SK-N-SH treated with all-trans-retinoic acid at 6 μM for 48 hours (cell line): ENCODE results near the gene C5AR1.

Source experiments
- ARNTL ChIP-seq: fragments of 450-650 bp; formaldehyde crosslinking; IDR thresholded peaks from 2 replicates; pipeline ENCODE4 v1.5.0; 2020; ENCODE audit warnings: low read depth, mild to moderate bottlenecking, moderate library complexity, borderline replicate concordance
- CSDC2 ChIP-seq: fragments of 250-450 bp; sonication (Bioruptor Pico); IDR thresholded peaks from 2 replicates; pipeline ENCODE4 v1.5.0; 2020; ENCODE audit warnings: mild to moderate bottlenecking, moderate library complexity
- ISL1 ChIP-seq: fragments of 250-450 bp; sonication (Bioruptor Pico); IDR thresholded peaks from 2 replicates; pipeline ENCODE4 v2.1.2; 2022; ENCODE audit warnings: mild to moderate bottlenecking, moderate library complexity
- POU6F1 ChIP-seq: fragments of 250-450 bp; sonication (Bioruptor Pico); IDR thresholded peaks from 2 replicates; pipeline ENCODE4 v1.8.0; 2021; ENCODE audit warnings: low read depth, mild to moderate bottlenecking, moderate library complexity, borderline replicate concordance
- PPARA ChIP-seq: fragments of 250-450 bp; sonication (Bioruptor Pico); IDR thresholded peaks from 2 replicates; pipeline ENCODE4 v1.5.0; 2020; ENCODE audit warnings: mild to moderate bottlenecking, borderline replicate concordance
- RARB ChIP-seq: fragments of 250-450 bp; sonication (Bioruptor Pico); IDR thresholded peaks from 2 replicates; pipeline ENCODE4 v1.8.0; 2021; ENCODE audit warnings: mild to moderate bottlenecking, moderate library complexity
- ZC3H10 ChIP-seq: fragments of 250-450 bp; sonication (Bioruptor Pico); IDR thresholded peaks from 2 replicates; pipeline ENCODE4 v1.5.1; 2021; ENCODE audit warnings: mild to moderate bottlenecking, moderate library complexity
- ZFP3 ChIP-seq: fragments of 250-450 bp; sonication (Bioruptor Pico); IDR thresholded peaks from 2 replicates; pipeline ENCODE4 v1.5.0; 2020; ENCODE audit warnings: mild to moderate bottlenecking, moderate library complexity
- ZNF565 ChIP-seq: fragments of 450-650 bp; formaldehyde crosslinking; conservative IDR thresholded peaks from 2 replicates; pipeline ENCODE4 v1.5.0; 2020; ENCODE audit warnings: low read depth, mild to moderate bottlenecking, moderate library complexity
- ZNF70 ChIP-seq: fragments of 450-650 bp; formaldehyde crosslinking; IDR thresholded peaks from 2 replicates; pipeline ENCODE4 v1.5.0; 2020; ENCODE audit warnings: mild to moderate bottlenecking, moderate library complexity
- TF ChIP-seq, protein P1 (sequence below): fragments of 250-450 bp; sonication (Bioruptor Pico); IDR thresholded peaks from 2 replicates; pipeline ENCODE4 v1.5.1; 2021; ENCODE audit warnings: mild to moderate bottlenecking, moderate library complexity
- TF ChIP-seq, protein P2 (sequence below): fragments of 250-450 bp; sonication (Bioruptor Pico); IDR thresholded peaks from 2 replicates; pipeline ENCODE4 v1.8.0; 2020; ENCODE audit warnings: mild to moderate bottlenecking, moderate library complexity, borderline replicate concordance

- TF ChIP-seq ARNTL (CRISPR knock-in tag) (no peak), ZC3H10 (no peak), ISL1 (no peak), ZNF565 (no peak), POU6F1 (CRISPR knock-in tag) (no peak), ZFP3 (CRISPR knock-in tag) (no peak), RARB (no peak), ZNF70 (CRISPR knock-in tag) (no peak), CSDC2 (CRISPR knock-in tag) (no peak), PPARA (CRISPR knock-in tag) (no peak)
- TF ChIP-seq, protein P1, sequence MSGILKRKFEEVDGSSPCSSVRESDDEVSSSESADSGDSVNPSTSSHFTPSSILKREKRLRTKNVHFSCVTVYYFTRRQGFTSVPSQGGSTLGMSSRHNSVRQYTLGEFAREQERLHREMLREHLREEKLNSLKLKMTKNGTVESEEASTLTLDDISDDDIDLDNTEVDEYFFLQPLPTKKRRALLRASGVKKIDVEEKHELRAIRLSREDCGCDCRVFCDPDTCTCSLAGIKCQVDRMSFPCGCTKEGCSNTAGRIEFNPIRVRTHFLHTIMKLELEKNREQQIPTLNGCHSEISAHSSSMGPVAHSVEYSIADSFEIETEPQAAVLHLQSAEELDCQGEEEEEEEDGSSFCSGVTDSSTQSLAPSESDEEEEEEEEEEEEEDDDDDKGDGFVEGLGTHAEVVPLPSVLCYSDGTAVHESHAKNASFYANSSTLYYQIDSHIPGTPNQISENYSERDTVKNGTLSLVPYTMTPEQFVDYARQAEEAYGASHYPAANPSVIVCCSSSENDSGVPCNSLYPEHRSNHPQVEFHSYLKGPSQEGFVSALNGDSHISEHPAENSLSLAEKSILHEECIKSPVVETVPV (CRISPR knock-in tag), result no peak
- TF ChIP-seq, protein P2, sequence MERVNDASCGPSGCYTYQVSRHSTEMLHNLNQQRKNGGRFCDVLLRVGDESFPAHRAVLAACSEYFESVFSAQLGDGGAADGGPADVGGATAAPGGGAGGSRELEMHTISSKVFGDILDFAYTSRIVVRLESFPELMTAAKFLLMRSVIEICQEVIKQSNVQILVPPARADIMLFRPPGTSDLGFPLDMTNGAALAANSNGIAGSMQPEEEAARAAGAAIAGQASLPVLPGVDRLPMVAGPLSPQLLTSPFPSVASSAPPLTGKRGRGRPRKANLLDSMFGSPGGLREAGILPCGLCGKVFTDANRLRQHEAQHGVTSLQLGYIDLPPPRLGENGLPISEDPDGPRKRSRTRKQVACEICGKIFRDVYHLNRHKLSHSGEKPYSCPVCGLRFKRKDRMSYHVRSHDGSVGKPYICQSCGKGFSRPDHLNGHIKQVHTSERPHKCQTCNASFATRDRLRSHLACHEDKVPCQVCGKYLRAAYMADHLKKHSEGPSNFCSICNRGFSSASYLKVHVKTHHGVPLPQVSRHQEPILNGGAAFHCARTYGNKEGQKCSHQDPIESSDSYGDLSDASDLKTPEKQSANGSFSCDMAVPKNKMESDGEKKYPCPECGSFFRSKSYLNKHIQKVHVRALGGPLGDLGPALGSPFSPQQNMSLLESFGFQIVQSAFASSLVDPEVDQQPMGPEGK (CRISPR knock-in tag), result no peak
Measured at GRCh38 chr19:47313754-47314295, 4.2 kb downstream of the C5AR1 start.
